Measurements from ENCODE around the gene IMMP2L. TPM values are rescaled to one million over a fixed set of nuclear protein-coding genes. Genes with fewer than 3 reads are reported as not detected.
"Not testable (repeated sequence)": the region's sequence is repeated elsewhere in the genome, so short reads cannot be mapped to it uniquely, and the experiment has no call there.

Gene IMMP2L
- total RNA-seq, 4 donors from 2014 or later, result 23.8 to 30.0 (median 27.7) TPM

DNA sequence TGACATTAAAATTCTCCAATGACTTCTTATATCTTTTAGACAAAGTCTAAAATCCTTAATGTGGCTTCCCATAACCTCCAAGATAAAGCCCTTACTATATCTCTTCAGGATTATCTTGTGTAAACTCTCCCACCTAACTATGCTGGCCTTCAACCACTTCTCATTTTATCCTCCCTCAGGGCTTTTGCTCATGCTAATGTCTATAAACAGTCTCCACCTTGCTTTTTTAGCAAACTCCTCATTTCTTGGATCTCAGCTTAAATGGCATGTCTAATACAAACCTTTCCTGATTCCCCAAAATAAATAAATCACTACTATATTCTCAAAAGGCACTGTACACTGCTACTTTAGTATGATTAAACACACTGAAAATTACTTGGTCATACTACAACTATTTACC, 290.2 kb downstream of the IMMP2L start:
- TF ChIP-seq, protein P1, sequence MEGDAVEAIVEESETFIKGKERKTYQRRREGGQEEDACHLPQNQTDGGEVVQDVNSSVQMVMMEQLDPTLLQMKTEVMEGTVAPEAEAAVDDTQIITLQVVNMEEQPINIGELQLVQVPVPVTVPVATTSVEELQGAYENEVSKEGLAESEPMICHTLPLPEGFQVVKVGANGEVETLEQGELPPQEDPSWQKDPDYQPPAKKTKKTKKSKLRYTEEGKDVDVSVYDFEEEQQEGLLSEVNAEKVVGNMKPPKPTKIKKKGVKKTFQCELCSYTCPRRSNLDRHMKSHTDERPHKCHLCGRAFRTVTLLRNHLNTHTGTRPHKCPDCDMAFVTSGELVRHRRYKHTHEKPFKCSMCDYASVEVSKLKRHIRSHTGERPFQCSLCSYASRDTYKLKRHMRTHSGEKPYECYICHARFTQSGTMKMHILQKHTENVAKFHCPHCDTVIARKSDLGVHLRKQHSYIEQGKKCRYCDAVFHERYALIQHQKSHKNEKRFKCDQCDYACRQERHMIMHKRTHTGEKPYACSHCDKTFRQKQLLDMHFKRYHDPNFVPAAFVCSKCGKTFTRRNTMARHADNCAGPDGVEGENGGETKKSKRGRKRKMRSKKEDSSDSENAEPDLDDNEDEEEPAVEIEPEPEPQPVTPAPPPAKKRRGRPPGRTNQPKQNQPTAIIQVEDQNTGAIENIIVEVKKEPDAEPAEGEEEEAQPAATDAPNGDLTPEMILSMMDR (IDR thresholded peaks at IDR 0.05), result no peak
- TF ChIP-seq POLR2A (IDR thresholded peaks at IDR 0.05), result no peak
- Histone ChIP-seq H3K9me3 (no peaks in the 10 kb centered on the region), H3K27ac (no peak overlapping the region), H3K36me3 (no peaks in the 10 kb centered on the region), H3K4me1 (peaks cover 0 to 4% of the 10 kb centered on the region in 2 donors), H3K4me3 (replicated peaks in 1 of 3) (no peak overlapping the region), H3K27me3 (no peaks in the 10 kb centered on the region)
- no peak for DNase-seq
- intact Hi-C loops (cut with DNase I), result no loop called here

DNA sequence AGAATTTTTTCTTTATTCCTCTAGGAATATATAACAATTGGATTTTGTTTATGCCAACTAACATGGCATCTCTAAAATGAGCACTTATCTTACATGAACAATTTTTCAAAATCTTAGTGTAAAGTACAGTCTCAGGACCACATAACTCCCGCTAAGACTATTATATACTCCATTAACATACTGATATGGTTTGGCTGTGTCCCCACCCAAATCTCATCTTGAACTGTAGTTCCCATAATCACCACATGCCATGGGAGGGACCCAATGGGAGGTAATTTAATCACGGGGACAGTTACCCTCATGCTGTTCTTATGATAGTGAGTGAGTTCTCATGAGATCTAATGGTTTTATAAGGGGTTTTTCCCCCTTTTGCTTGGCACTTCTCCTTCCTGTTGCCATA, 291.5 kb downstream of the IMMP2L start:
- H3K36me3 ChIP-seq; H3K27ac ChIP-seq; H3K27me3 ChIP-seq; intact Hi-C loops (cut with DNase I); DNase-seq; H3K4me3 ChIP-seq (replicated peaks in 1 of 3); H3K9me3 ChIP-seq: not testable (repeated sequence)
- 92 to 98% methylated on average over 2 of the region's 2 CpGs for WGBS, 2 donors
- H3K4me1 ChIP-seq, result peaks cover 0 to 17% of the 10 kb centered on the region in 2 donors

DNA sequence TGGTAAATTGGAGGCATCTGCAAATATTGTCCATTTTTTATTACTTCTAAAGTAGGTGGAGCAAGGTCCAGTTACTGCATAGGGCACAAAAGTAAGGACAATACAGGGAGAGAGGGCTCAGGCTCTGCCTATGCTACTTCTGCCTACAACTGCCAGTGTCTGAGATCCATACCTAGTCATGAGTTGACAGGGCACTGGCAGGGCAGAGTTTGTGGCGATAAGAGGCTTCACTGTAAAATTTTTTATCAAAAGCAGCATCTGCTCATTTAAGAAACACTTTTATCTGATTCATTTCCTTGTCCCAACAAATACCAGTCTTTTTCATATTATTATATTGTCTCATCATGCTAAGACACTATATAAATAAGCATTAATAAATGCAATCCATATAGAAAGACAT, 293.4 kb downstream of the IMMP2L start:
- Histone ChIP-seq H3K27me3 (no peaks in the 10 kb centered on the region), H3K27ac (no peak overlapping the region), H3K36me3 (no peaks in the 10 kb centered on the region), H3K4me1 (peaks cover 0 to 26% of the 10 kb centered on the region in 2 donors), H3K9me3 (no peaks in the 10 kb centered on the region), H3K4me3 (replicated peaks in 1 of 3) (no peak overlapping the region)
- 84 to 95% methylated on average over 1 of the region's 1 CpG for WGBS, 2 donors
- no peak for DNase-seq
- intact Hi-C loops (cut with DNase I), result no loop called here
- TF ChIP-seq, protein P1 (IDR thresholded peaks at IDR 0.05), result no peak
- TF ChIP-seq POLR2A (IDR thresholded peaks at IDR 0.05), result no peak

DNA sequence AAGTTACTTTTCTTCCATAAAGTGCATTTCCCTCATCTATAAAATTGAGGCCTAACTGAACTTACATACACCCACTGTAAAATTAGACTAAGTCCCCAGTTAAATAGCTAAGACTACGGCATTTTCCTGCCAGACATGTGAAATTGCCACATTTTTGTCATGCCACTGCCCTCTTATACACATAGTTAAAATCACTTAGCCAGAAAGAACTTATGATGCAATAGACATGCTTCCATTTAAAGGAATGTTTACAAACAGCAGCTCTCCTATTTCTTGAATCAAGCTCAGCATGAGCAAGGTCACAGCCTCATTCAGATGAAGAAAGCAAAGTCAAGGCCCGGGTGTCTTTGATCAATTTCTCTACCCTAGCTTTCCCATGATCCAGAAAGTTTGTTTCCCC, 295.7 kb downstream of the IMMP2L start:
- TF ChIP-seq, protein P1 (IDR thresholded peaks at IDR 0.05), result no peak
- TF ChIP-seq POLR2A (IDR thresholded peaks at IDR 0.05), result peak in 1 of 2 donors; percentile 14
- no peaks in the 10 kb centered on the region for H3K36me3 ChIP-seq
- peak; percentile 40 to 47 for DNase-seq
- H3K4me3 ChIP-seq (replicated peaks in 1 of 3), result no peak overlapping the region
- peaks cover 0 to 26% of the 10 kb centered on the region in 2 donors for H3K4me1 ChIP-seq
- H3K27me3 ChIP-seq, result no peaks in the 10 kb centered on the region
- intact Hi-C loops (cut with DNase I), result no loop called here
- WGBS, 2 donors, result 47 to 55% methylated on average over 2 of the region's 2 CpGs
- H3K9me3 ChIP-seq, result no peaks in the 10 kb centered on the region
- peak overlapping the region; percentile 73 to 90 (median 87) for H3K27ac ChIP-seq

DNA sequence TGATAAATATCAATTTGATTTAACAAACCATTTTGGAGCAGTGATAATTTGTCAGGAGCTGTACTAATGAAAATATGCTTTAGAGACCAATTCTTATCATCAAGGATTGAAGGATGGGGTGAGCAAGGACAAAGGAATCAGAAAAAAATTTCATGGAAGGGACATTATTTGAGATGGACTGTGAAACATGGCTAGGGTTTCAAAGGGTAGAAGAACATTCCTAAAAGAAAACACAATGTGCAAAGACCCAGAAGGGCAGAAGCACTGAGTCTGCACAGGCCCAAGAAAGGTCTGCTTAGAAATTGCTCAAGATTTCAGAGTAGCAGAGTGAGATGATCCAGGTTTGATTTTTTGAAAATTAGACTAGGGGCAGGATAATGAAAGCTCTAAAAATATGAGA, 296.9 kb downstream of the IMMP2L start:
- peak overlapping the region in 2 of 3 donors; percentile 87 to 90 for H3K27ac ChIP-seq
- no peak for DNase-seq
- intact Hi-C loops (cut with DNase I), result no loop called here

More for the DNA sequence above, 296.9 kb downstream of the IMMP2L start:
- H3K27me3 ChIP-seq, result no peaks in the 10 kb centered on the region
- no peak overlapping the region for H3K4me3 ChIP-seq (replicated peaks in 1 of 3)
- H3K4me1 ChIP-seq, result peaks cover 0 to 26% of the 10 kb centered on the region in 2 donors
- no peaks in the 10 kb centered on the region for H3K36me3 ChIP-seq
- no peaks in the 10 kb centered on the region for H3K9me3 ChIP-seq
- TF ChIP-seq, protein P1 (IDR thresholded peaks at IDR 0.05), result no peak
- TF ChIP-seq POLR2A (IDR thresholded peaks at IDR 0.05), result no peak

All from thyroid gland (tissue), 4 donors.